ENCODE measurements around the gene CCR3.

The CCR3 gene

GRCh38 chr3:46289966-46290365, 47.7 kb downstream of the CCR3 start:
- Histone ChIP-seq H3F3A (ENCODE audit: insufficient read depth) (no peaks in the 10 kb centered on the region), H3K79me2 (ENCODE audit: insufficient read depth, low read length) (no peaks in the 10 kb centered on the region), H3K27me3 (ENCODE audit: low read length) (no peaks in the 10 kb centered on the region), H3K9ac (ENCODE audit: low read length) (no peak overlapping the region), H3K36me3 (ENCODE audit: low read length) (no peaks in the 10 kb centered on the region), H3K4me3 (ENCODE audit: insufficient read depth, low read length, poor library complexity, severe bottlenecking) (no peak overlapping the region), H3K9me3 (ENCODE audit: insufficient read depth, low read length) (no peaks in the 10 kb centered on the region), H3K9me2 (replicated peaks; ENCODE audit: insufficient read depth, low read length) (no peaks in the 10 kb centered on the region), H2AFZ (ENCODE audit: low read depth, low read length, severe bottlenecking) (no peak overlapping the region), H3K27ac (ENCODE audit: low read depth, low read length) (no peak overlapping the region), H3K4me2 (ENCODE audit: low read depth, low read length, poor library complexity, severe bottlenecking) (no peak overlapping the region), H4K20me1 (ENCODE audit: low read depth, low read length) (no peaks in the 10 kb centered on the region)
- TF ChIP-seq EZH2phosphoT487 (conservative IDR thresholded peaks at IDR 0.05; ENCODE audit: low read length), result no peak

- no peaks in the 10 kb centered on the region for H4K20me1 ChIP-seq (ENCODE audit: low read depth, low read length)
- no peak for TF ChIP-seq EZH2phosphoT487 (conservative IDR thresholded peaks at IDR 0.05; ENCODE audit: low read length)
- TF ChIP-seq, protein P1, sequence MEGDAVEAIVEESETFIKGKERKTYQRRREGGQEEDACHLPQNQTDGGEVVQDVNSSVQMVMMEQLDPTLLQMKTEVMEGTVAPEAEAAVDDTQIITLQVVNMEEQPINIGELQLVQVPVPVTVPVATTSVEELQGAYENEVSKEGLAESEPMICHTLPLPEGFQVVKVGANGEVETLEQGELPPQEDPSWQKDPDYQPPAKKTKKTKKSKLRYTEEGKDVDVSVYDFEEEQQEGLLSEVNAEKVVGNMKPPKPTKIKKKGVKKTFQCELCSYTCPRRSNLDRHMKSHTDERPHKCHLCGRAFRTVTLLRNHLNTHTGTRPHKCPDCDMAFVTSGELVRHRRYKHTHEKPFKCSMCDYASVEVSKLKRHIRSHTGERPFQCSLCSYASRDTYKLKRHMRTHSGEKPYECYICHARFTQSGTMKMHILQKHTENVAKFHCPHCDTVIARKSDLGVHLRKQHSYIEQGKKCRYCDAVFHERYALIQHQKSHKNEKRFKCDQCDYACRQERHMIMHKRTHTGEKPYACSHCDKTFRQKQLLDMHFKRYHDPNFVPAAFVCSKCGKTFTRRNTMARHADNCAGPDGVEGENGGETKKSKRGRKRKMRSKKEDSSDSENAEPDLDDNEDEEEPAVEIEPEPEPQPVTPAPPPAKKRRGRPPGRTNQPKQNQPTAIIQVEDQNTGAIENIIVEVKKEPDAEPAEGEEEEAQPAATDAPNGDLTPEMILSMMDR (IDR thresholded peaks at IDR 0.05; ENCODE audit: insufficient read depth, low read length, poor library complexity, severe bottlenecking), result no peak
- no peak overlapping the region for H3K4me3 ChIP-seq (ENCODE audit: insufficient read depth, low read length, poor library complexity, severe bottlenecking)
- H3K4me2 ChIP-seq (ENCODE audit: low read depth, low read length, poor library complexity, severe bottlenecking), result no peak overlapping the region
- no peaks in the 10 kb centered on the region for H3K36me3 ChIP-seq (ENCODE audit: low read length)
- H3K27ac ChIP-seq (ENCODE audit: low read depth, low read length), result no peak overlapping the region
- no peaks in the 10 kb centered on the region for H3F3A ChIP-seq (ENCODE audit: insufficient read depth)
- H3K27me3 ChIP-seq (ENCODE audit: low read length), result no peaks in the 10 kb centered on the region
- H3K9me2 ChIP-seq (replicated peaks; ENCODE audit: insufficient read depth, low read length), result no peaks in the 10 kb centered on the region
- no peaks in the 10 kb centered on the region for H3K9me3 ChIP-seq (ENCODE audit: insufficient read depth, low read length)
- no peaks in the 10 kb centered on the region for H3K79me2 ChIP-seq (ENCODE audit: insufficient read depth, low read length)
- H3K9ac ChIP-seq (ENCODE audit: low read length), result no peak overlapping the region
- no peak overlapping the region for H2AFZ ChIP-seq (ENCODE audit: low read depth, low read length, severe bottlenecking)
Observed at GRCh38 chr3:46291046-46291445, 48.8 kb downstream of the CCR3 start.

GRCh38 chr3:46293035-46293724, 50.9 kb downstream of the CCR3 start:
- no peaks in the 10 kb centered on the region for H3K79me2 ChIP-seq (ENCODE audit: insufficient read depth, low read length)
- H3K9me3 ChIP-seq (ENCODE audit: insufficient read depth, low read length), result no peaks in the 10 kb centered on the region
- H3K9ac ChIP-seq (ENCODE audit: low read length), result no peak overlapping the region
- no peak overlapping the region for H3K27ac ChIP-seq (ENCODE audit: low read depth, low read length)
- H2AFZ ChIP-seq (ENCODE audit: low read depth, low read length, severe bottlenecking), result no peak overlapping the region
- no peak overlapping the region for H3K4me3 ChIP-seq (ENCODE audit: insufficient read depth, low read length, poor library complexity, severe bottlenecking)
- H4K20me1 ChIP-seq (ENCODE audit: low read depth, low read length), result no peaks in the 10 kb centered on the region
- H3F3A ChIP-seq (ENCODE audit: insufficient read depth), result no peaks in the 10 kb centered on the region
- no peak overlapping the region for H3K4me2 ChIP-seq (ENCODE audit: low read depth, low read length, poor library complexity, severe bottlenecking)
- no peaks in the 10 kb centered on the region for H3K36me3 ChIP-seq (ENCODE audit: low read length)
- H3K27me3 ChIP-seq (ENCODE audit: low read length), result no peaks in the 10 kb centered on the region
- no peak for TF ChIP-seq EZH2phosphoT487 (conservative IDR thresholded peaks at IDR 0.05; ENCODE audit: low read length)
- TF ChIP-seq, protein P1 (IDR thresholded peaks at IDR 0.05; ENCODE audit: insufficient read depth, low read length, poor library complexity, severe bottlenecking), result no peak
- no peaks in the 10 kb centered on the region for H3K9me2 ChIP-seq (replicated peaks; ENCODE audit: insufficient read depth, low read length)

- H3K4me2 ChIP-seq (ENCODE audit: low read depth, low read length, poor library complexity, severe bottlenecking), result no peak overlapping the region
- no peaks in the 10 kb centered on the region for H3K27me3 ChIP-seq (ENCODE audit: low read length)
- H3K9ac ChIP-seq (ENCODE audit: low read length), result no peak overlapping the region
- no peaks in the 10 kb centered on the region for H3K9me2 ChIP-seq (replicated peaks; ENCODE audit: insufficient read depth, low read length)
- no peaks in the 10 kb centered on the region for H3K36me3 ChIP-seq (ENCODE audit: low read length)
- H3K4me3 ChIP-seq (ENCODE audit: insufficient read depth, low read length, poor library complexity, severe bottlenecking), result no peak overlapping the region
- H4K20me1 ChIP-seq (ENCODE audit: low read depth, low read length), result no peaks in the 10 kb centered on the region
- H3K79me2 ChIP-seq (ENCODE audit: insufficient read depth, low read length), result no peaks in the 10 kb centered on the region
- no peak overlapping the region for H3K27ac ChIP-seq (ENCODE audit: low read depth, low read length)
- H2AFZ ChIP-seq (ENCODE audit: low read depth, low read length, severe bottlenecking), result no peak overlapping the region
- no peaks in the 10 kb centered on the region for H3F3A ChIP-seq (ENCODE audit: insufficient read depth)
- TF ChIP-seq, protein P1 (IDR thresholded peaks at IDR 0.05; ENCODE audit: insufficient read depth, low read length, poor library complexity, severe bottlenecking), result no peak
- no peak for TF ChIP-seq EZH2phosphoT487 (conservative IDR thresholded peaks at IDR 0.05; ENCODE audit: low read length)
- H3K9me3 ChIP-seq (ENCODE audit: insufficient read depth, low read length), result no peaks in the 10 kb centered on the region
Observed at GRCh38 chr3:46293991-46294833, 52.0 kb downstream of the CCR3 start.
